Stimulated activated CD8-positive, alpha-beta memory T cell treated with anti-CD3 and anti-CD28 coated beads, Interleukin-7, amount 100 ng/mL, for 1 hour (primary cell): ENCODE measurements around the gene ZNF19.

Experiments used
- DNase-seq, 2 donors: peaks; one replicate each; pipeline ENCODE4 v3.0.0-alpha.2; 2020; ENCODE audit warnings: low read depth in 2 of 2

The ZNF19 gene

DNA sequence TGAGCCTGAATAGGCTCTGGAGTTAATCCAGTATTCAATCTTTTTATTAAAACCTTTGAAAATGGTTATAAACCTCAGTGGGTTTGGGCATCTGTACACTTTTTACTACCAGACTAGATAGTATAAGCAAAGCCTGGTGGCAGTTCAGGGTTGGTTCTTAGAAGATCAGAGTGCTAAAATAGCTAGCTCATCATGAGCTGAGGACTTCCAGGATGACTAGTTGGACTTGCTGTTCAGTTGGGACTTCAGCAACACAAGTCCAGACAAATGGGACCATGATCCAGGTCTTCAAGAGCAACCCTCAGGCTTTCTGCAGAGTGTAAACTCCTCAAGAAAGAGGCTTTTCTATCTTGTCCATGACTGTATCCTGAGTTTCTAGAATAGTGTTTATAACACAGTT, 1.2 kb upstream of the ZNF19 start:
- no peak for DNase-seq

DNA sequence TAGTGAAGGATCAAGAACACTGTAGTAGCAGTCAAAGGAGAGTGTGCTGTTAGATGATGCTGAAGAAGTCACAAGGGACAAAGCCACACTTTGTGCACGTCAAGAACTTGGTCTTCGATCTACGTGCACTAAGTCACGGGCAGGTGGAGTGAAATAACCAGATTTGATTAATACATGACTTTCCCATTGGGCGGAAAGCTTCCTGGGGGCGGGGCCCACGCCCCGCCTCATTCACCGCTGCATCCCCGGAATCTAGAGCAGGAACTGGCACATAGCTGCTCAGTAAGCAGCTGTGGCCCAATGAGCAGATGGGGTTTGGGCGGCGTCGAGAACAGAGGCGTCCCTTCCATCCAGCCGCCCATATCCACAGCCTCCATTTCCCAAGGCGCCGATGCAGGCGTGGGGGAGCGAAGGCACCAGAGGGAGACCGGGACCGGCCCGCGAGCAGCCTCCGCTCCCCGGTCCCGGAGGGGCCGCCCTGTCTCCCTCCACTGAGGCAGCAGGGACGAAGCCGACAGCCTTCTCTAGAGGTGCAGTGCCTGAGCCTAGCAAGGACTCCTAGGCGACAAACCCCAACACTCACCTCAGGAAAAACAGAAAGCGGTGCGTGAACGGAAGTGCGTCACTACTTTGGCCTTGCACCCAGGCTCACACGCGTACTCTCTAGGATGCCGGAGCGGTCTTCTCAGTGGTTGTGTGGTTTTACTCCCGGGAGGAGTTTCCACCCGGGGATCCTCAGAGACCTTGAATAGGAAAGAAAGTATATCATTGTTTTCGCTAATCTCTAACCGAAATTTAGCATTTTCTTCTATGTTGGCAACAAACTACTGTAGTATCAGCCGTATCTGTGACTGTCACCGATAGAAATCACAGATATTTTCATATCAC, 4.9 kb downstream of the ZNF19 start:
- DNase-seq: peak; percentile 49 to 51

DNA sequence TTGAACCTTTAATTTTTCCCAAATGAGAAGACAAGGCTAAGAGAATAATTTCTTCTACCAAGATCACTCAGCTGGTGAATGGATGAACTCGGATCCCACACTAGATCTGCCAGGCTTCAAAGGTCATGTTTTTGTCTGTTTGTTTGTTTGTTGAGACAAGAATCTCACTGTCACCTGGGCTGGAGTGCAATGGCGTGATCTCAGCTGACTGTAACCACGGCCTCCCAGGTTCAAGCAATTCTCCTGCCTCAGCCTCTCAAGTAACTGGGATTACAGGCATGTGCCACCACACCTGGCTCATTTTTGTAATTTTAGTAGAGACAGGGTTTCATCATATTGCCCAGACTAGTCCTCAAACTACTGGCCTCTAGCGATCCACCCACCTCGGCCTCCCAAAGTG, 6.6 kb downstream of the ZNF19 start:
- no peak for DNase-seq

DNA sequence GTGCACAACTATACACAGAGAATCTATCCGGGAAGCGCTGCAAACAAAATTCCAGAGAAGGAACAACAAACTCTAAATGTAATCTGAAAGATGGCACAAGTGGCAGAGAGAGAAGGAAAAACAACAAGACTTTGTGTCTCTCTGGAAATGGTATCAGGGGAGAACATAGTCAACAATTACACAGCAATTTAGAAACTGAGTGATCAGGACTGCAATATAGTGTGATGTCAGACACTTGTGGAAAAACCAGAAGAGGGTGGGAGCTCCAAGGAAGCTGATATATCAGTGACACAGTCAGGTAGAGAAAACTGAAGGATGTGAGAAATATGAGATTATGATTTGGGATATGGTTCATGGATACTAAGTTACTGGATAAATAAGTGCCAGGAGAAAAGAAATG, 8.2 kb downstream of the ZNF19 start:
- DNase-seq: no peak

GRCh38 chr16:71479420-71479819, 9.7 kb downstream of the ZNF19 start:
- no peak for DNase-seq

GRCh38 chr16:71476457-71477124, 12.5 kb downstream of the ZNF19 start:
- DNase-seq: no peak

DNA sequence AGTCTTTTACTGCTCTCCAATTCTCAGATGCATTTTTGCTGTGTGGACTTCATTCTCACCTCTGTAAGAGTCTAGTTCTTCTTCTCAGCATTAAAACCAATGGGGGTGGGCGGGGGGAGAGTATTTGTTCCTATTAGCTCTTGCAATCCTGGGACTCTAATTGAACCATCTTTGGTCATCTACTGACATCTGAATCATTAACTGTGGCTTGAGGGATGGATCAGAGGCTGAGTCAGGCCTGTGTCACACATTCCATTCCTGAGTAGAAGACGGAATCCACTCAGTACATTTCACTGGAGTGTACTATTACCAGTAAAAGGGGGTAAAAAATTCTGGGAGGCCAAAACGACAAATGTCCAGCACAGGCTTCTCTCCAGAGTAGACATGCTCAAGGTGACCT, 14.3 kb downstream of the ZNF19 start:
- no peak for DNase-seq

DNA sequence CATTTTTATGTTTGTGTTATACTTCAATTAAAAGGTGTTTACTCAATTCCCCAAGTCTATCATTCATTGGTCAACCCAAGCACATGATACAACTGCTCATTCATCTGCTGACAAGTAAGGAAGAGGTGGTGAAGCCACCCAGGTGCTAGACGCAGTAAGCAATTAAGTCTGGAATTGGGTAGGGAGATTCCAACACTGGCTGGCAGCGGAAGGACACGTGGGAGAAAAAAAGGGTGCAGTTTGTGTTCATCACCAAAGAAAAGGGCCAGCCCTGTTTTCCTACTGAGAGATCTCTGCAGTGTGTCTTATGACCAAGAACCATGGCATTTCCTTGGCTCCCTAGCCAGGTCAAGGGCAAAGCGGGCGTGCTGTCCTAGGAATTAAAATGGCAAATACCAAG, 15.2 kb downstream of the ZNF19 start:
- DNase-seq: no peak

GRCh38 chr16:71472931-71473330, 16.2 kb downstream of the ZNF19 start:
- DNase-seq: no peak

- no peak for DNase-seq
These were observed 17.1 kb downstream of the ZNF19 start for GRCh38 chr16:71472051-71472450.

DNA sequence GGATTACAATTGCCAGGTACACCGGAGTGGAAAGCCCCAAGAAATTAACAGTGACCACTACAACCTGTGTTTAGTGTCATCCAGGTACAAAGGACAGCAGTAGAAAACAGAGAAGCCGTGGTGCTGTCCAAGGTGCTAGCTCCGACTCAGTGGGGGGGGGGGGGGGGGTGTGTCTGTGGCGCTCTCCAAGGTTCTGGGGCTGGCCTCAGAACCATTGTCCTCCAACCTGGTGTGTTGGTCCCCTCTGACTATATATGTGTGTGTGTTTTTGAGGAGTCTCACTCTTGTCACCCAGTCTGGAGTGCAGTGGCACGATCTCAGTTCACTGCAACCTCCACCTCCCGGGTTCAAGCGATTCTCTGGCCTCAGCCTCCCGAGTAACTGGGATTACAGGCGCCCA, 21.3 kb downstream of the ZNF19 start:
- DNase-seq: no peak

DNA sequence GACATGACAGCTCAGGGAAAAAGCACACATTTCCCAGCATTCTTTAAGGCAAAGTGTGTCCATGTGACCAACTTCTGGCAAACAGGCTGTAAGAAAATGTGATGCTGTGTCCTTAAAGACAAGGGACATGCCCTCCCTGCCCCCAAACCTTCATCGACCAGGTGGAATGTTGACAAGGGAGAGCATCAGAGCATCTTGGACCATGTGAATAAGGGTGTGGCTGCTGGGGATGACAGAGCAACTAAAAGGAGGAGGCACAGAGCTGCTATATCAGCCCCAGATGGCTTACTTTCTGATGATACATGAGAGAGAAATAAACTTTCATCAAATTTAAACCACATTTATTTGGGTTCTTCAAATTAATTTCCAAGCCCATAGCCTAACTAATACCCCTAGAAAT, 24.9 kb downstream of the ZNF19 start:
- DNase-seq: no peak

DNA sequence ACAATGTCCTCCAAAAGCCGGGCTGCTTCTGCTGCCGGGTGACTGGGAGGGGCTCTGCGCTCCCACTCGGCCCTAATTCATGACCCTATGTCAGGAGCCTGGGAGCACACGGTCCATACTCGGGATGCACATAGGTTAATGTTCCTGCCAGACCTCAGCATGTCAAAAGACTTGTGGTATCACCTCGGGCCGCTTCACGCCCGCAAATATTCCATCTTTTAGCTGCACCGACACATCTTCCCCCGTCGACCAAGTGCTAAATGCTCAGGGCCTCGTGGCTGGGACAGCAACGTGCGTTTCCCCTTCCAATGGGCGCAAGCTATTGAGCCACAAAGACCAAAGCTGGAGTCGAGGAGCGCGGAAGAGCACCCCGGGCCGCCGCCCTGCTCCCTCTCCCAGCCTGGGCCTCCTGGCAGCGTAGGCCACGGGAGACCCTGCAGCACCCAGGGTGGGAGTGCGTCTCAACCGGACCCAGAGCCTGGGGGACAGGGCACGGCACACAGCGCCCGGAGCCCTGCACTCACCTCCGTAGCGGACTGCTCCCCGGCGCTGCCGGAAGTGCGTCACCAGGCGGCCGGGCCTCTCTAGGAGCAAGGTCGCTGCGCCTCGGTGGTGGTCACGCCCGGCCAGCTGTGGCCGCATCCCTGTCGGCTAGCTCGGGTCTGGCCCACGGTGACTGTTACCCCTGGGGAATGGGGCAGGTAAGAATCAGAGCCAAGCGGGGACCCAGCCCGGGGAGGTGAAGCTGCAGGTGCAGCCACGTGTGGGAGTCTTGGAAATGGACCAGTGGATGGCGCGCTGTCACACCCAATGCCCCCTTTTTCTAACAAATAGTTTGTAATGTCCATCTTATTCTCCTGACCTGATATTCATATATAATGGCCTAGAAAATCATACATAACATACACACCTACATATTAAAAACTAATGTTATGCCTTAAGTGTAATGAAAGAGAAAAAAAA, 27.2 kb downstream of the ZNF19 start, which contains the start of gene ZNF23:
Gene ZNF23, minus strand, starts transcription at position 562 of the 963 bp plus-strand sequence. CDS start 5,451 bp downstream, outside the sequence.
- DNase-seq: peak; percentile 52 to 62

DNA sequence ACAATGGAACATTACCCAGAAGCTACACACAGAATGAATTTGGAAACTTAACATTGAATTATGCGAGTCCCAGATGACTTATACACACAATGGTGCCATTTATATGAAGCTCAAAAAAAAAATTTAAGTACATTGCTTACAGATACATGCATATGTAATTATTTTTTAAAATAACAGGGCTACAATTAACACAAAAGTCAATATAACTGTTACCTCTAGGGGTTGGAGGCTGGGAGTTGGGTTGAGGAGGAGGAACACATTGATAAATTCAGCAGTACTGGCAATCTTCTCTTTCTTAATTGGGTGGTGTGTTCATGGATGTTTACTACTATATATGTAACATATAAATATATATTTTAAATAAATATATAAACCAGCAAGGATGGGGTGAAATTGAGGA, 28.2 kb downstream of the ZNF19 start:
- no peak for DNase-seq

DNA sequence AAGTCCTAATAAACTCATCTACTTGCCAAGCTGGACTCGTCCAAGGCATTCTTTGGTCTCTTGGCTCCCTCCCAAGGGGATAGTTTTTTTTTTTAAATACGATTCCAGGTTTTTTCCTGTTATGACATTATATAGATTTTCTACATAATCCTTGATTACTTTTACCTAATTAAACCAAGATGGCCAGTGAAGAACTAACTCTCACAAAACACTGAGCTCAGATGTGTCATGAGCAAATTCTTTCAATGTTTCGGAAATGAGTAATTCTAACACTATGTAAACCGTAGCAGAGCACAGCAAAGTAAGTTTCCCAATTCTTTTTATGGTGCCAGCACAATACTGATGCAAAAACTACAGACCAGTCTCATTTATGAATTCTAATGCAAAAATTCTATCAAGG, 28.9 kb downstream of the ZNF19 start:
- no peak for DNase-seq

DNA sequence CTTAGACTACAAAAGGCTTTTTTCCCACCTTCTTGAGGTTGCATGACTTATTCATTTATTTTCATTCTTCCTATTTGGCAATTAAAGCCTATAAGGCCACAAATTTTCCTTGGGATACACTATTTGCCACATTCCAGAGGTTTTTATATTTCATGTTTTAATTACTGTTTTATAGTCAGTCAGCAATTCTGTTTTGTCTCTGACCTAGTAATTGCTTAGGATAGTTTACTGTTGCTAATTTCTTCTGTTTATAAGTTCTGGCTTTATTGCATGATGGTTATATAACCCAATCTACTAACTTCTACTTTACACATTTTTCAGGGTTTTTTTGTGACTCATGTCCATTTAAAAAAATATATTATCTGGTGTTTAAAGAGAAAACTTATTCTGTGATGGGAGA, 29.6 kb downstream of the ZNF19 start:
- DNase-seq: no peak

- no peak for DNase-seq
These were observed 32.3 kb downstream of the ZNF19 start for GRCh38 chr16:71456801-71457200.

- no peak for DNase-seq
These were observed 36.1 kb downstream of the ZNF19 start for GRCh38 chr16:71453036-71453435.

DNA sequence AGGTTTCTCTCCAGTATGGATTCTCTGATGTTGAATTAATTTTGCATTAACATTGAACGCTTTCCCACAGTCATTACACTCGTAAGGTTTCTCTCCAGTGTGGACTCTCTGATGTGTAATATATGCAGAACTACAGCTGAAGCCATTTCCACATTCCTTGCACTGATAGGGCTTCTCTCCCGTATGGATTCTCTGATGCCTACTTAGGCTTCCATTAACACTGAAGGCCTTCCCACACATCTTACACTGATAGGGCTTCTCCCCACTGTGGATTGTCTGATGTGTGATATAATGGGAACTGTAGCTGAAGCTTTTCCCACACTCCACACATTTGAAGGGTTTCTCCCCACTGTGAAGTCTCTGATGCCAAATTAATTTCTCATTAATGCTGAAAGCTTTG, 40.1 kb downstream of the ZNF19 start:
- DNase-seq: no peak

GRCh38 chr16:71448274-71448866, 40.8 kb downstream of the ZNF19 start:
- DNase-seq: no peak

- DNase-seq: no peak
These were observed 45.4 kb downstream of the ZNF19 start for GRCh38 chr16:71443714-71444113.

GRCh38 chr16:71442051-71442440, 47.1 kb downstream of the ZNF19 start, which contains the start of gene TLE7:
TLE7 (minus strand) TSS chr16:71442054; CDS start chr16:71433324, 8,730 bp downstream.
- no peak for DNase-seq
